Measurements from ENCODE around the gene SLCO1B3. TPM values are rescaled to one million over a fixed set of nuclear protein-coding genes. Genes with fewer than 3 reads are reported as not detected.

SLCO1B3 gene
- total and polyA plus RNA-seq, 10 of the 15 experiments (the other 5 are each of a cell fraction or from before 2014, with no cell fraction given): 0.04 to 1.2 TPM; not detected in 8

- Histone ChIP-seq H3K79me2 (ENCODE audit: control insufficient read depth, insufficient read depth, low read length) (no peaks in the 10 kb centered on the region), H3K4me3 (no peak overlapping the region), H3K4me2 (ENCODE audit: control insufficient read depth, insufficient read depth) (no peak overlapping the region), H3K9ac (ENCODE audit: control insufficient read depth, insufficient read depth, low read length) (no peak overlapping the region), H3K9me3 (replicated peaks; ENCODE audit: control insufficient read depth, insufficient read depth, low read length) (no peaks in the 10 kb centered on the region), H2AFZ (ENCODE audit: control insufficient read depth, low read depth, low read length) (no peak overlapping the region), H3K27me3 (replicated peaks in 1 of 2; ENCODE audit: control insufficient read depth in 2 of 2, insufficient read depth in 2 of 2, low read length in 1 of 2) (no peaks in the 10 kb centered on the region), H3K27ac (ENCODE audit: control insufficient read depth, insufficient read depth) (no peak overlapping the region), H3K36me3 (ENCODE audit: control insufficient read depth in 2 of 2, insufficient read depth in 2 of 2, low read length in 1 of 2) (no peaks in the 10 kb centered on the region), H3K4me1 (ENCODE audit: control insufficient read depth, insufficient read depth, low read length) (no peaks in the 10 kb centered on the region), H4K20me1 (ENCODE audit: control insufficient read depth, insufficient read depth) (no peaks in the 10 kb centered on the region)
- ChIA-PET SMC1A (ENCODE audit: uncharacterized antibody, unreplicated experiment) (interaction anchor here (0.8 kb wide), 1 partner anchor 56 kb away, joined by 3 read pairs; no protein-coding TSS in a partner anchor), POLR2A (no interaction called here), RAD21 (ENCODE audit: unreplicated experiment) (no interaction called here), CTCF (no interaction called here)
- in situ Hi-C loops (cut with MboI) (no loop called here), intact Hi-C loops (cut with micrococcal nuclease; ENCODE audit: unreplicated experiment) (no loop called here)
- FAIRE-seq: no peak
- no peak for TF ChIP-seq NFXL1 (IDR thresholded peaks at IDR 0.05; ENCODE audit: borderline replicate concordance)
- no peak for TF ChIP-seq JUND (IDR thresholded peaks at IDR 0.05; ENCODE audit: low read depth, low read length)
- no peak for TF ChIP-seq NR2C1 (IDR thresholded peaks at IDR 0.05)
- TF ChIP-seq RBBP5 (conservative IDR thresholded peaks at IDR 0.05): no peak
- TF ChIP-seq POLR2AphosphoS2 (IDR thresholded peaks at IDR 0.05; ENCODE audit: low read depth, low read length): no peak
- no peak for TF ChIP-seq CTCF (IDR thresholded peaks at IDR 0.05 in 2 of 3, conservative IDR thresholded peaks at IDR 0.05 in 1 of 3; ENCODE audit: control insufficient read depth in 2 of 3, extremely low read depth in 1 of 3, insufficient read depth in 1 of 3, low read depth in 3 of 3, low read length in 3 of 3)
- no peak for TF ChIP-seq NFIC (IDR thresholded peaks at IDR 0.05; ENCODE audit: low read depth, low read length)
- TF ChIP-seq MTA2 (IDR thresholded peaks at IDR 0.05; ENCODE audit: low read depth): no peak
- TF ChIP-seq MEF2A (IDR thresholded peaks at IDR 0.05; ENCODE audit: insufficient read depth, low read depth, low read length): no peak
- no peak for TF ChIP-seq SUZ12 (IDR thresholded peaks at IDR 0.05; ENCODE audit: unreplicated experiment)
- no peak for TF ChIP-seq WRNIP1 (IDR thresholded peaks at IDR 0.05; ENCODE audit: borderline replicate concordance, low read depth, low read length)
- TF ChIP-seq DPF2 (IDR thresholded peaks at IDR 0.05): no peak
- no peak for TF ChIP-seq NRF1 (conservative IDR thresholded peaks at IDR 0.05; ENCODE audit: low read depth, low read length)
- TF ChIP-seq ZNF217 (IDR thresholded peaks at IDR 0.05): no peak
- no peak for TF ChIP-seq ZNF384 (IDR thresholded peaks at IDR 0.05; ENCODE audit: borderline replicate concordance, low read depth, low read length)
- no peak for TF ChIP-seq NR2C2 (IDR thresholded peaks at IDR 0.05; ENCODE audit: borderline replicate concordance, control insufficient read depth, insufficient read length, low read depth)
- TF ChIP-seq ZNF274 (IDR thresholded peaks at IDR 0.05; ENCODE audit: insufficient read depth, insufficient read length): no peak
- no peak for TF ChIP-seq CBX3 (IDR thresholded peaks at IDR 0.05; ENCODE audit: borderline replicate concordance, low read depth)
- no peak for ATAC-seq
- BruUV-seq (replicated peaks): no TSS peak
- DNase-seq (ENCODE audit: low read depth, low spot score): no peak
- WGBS (ENCODE audit: insufficient coverage, insufficient replicate concordance, low lambda C conversion rate, missing lambda C conversion rate): 0% methylated on average over 1 of the region's 1 CpG
Measured at GRCh38 chr12:20805921-20806320, 4.6 kb upstream of the SLCO1B3 start.

Data from GM12878 (cell line).